ENCODE data around the gene CAMLG. TPM values are rescaled to one million over a fixed set of nuclear protein-coding genes. Genes with fewer than 3 reads are reported as not detected.

CAMLG gene
- total and polyA plus RNA-seq, 2 of the 8 experiments (the other 6 are each of a cell fraction or from before 2014, with no cell fraction given) = 12.3 to 42.8 TPM

GRCh38 chr5:134794819-134795218 lies 56.5 kb downstream of the CAMLG start:
- Histone ChIP-seq H3K56ac (replicated peaks; ENCODE audit: insufficient read length, low read depth, low read length) (no peak overlapping the region), H3K18ac (ENCODE audit: extremely low read depth, low read length) (no peak overlapping the region), H3K9ac (replicated peaks in 1 of 4; ENCODE audit: extremely low read depth in 1 of 4, low read depth in 3 of 4, low read length in 3 of 4) (no peak overlapping the region), H2AK5ac (ENCODE audit: low read depth, low read length) (no peak overlapping the region), H2AFZ (ENCODE audit: low read length) (no peak overlapping the region), H2BK20ac (ENCODE audit: low read length) (no peak overlapping the region), H3K79me2 (ENCODE audit: control insufficient read depth in 1 of 2, insufficient read depth in 2 of 2, low read length in 2 of 2) (no peaks in the 10 kb centered on the region; a peak in 1 of 4 replicates), H3K23ac (ENCODE audit: insufficient read length) (no peak overlapping the region), H3K27me3 (replicated peaks in 1 of 4; ENCODE audit: control insufficient read depth in 3 of 4, extremely low read depth in 1 of 4, insufficient read depth in 3 of 4, low read length in 3 of 4) (no peaks in the 10 kb centered on the region), H2BK120ac (replicated peaks; ENCODE audit: low read depth, low read length) (no peak overlapping the region), H3K79me1 (ENCODE audit: low read depth, low read length) (no peaks in the 10 kb centered on the region; the same call in 1 of the 2 replicates), H3K4me2 (ENCODE audit: insufficient read depth in 1 of 2, low read depth in 2 of 2, low read length in 2 of 2) (no peak overlapping the region), H4K8ac (ENCODE audit: extremely low read depth, insufficient read depth, low read length) (no peak overlapping the region), H3K36me3 (ENCODE audit: control insufficient read depth in 2 of 4, insufficient read depth in 4 of 4, low read length in 3 of 4) (peaks cover 20 to 83% (median 72%) of the 10 kb centered on the region in 4 experiments), H2BK5ac (ENCODE audit: low read depth, low read length) (no peak overlapping the region), H3K9me3 (ENCODE audit: insufficient read depth in 2 of 2, low read depth in 1 of 2, low read length in 1 of 2) (no peaks in the 10 kb centered on the region), H2BK15ac (ENCODE audit: low read length) (no peak overlapping the region), H3K14ac (ENCODE audit: insufficient read length) (no peak overlapping the region), H2BK12ac (ENCODE audit: low read depth, low read length) (no peak overlapping the region), H3K27ac (ENCODE audit: low read depth, low read length) (no peak overlapping the region), H4K91ac (replicated peaks; ENCODE audit: insufficient read length, low read length) (no peak overlapping the region), H3K23me2 (ENCODE audit: low read depth, low read length) (no peaks in the 10 kb centered on the region), H4K5ac (ENCODE audit: insufficient read length, low read depth, low read length) (no peak overlapping the region), H4K20me1 (replicated peaks in 1 of 2; ENCODE audit: control insufficient read depth in 1 of 2, insufficient read depth in 2 of 2, low read length in 2 of 2) (peaks cover 0 to 7% of the 10 kb centered on the region in 2 experiments), H3K4me1 (replicated peaks in 1 of 4; ENCODE audit: control insufficient read depth in 3 of 4, insufficient read depth in 4 of 4, low read length in 3 of 4) (no peaks in the 10 kb centered on the region), H3K4ac (replicated peaks; ENCODE audit: insufficient read length, low read depth, low read length) (no peak overlapping the region), H3K4me3 (ENCODE audit: extremely low read depth in 1 of 4, insufficient read depth in 2 of 4, low read depth in 3 of 4, low read length in 4 of 4) (no peak overlapping the region)
- FAIRE-seq (no peak), DNase-seq (ENCODE audit: low read depth in 1 of 2, low spot score in 2 of 2) (no peak)
- ChIA-PET CTCF (ENCODE audit: partially characterized antibody) (no interaction called here), POLR2A (ENCODE audit: partially characterized antibody) (no interaction called here)
- 92% methylated on average over 8 of the region's 8 CpGs; no CpG with 5 or more reads in 1 of the 2 experiments for WGBS, 2 experiments (ENCODE audit: extremely low coverage in 1 of 2, insufficient coverage in 1 of 2, insufficient read length in 1 of 2, insufficient replicate concordance in 2 of 2, low coverage in 1 of 2, low lambda C conversion rate in 2 of 2, missing lambda C conversion rate in 1 of 2)
- TF ChIP-seq SAP30 (IDR thresholded peaks at IDR 0.05; ENCODE audit: insufficient read depth, insufficient replicate concordance, low read length) = no peak
- no peak for TF ChIP-seq CHD1 (IDR thresholded peaks at IDR 0.05; ENCODE audit: low read depth, low read length)
- no peak for TF ChIP-seq KDM4A (IDR thresholded peaks at IDR 0.05; ENCODE audit: low read depth, low read length, severe bottlenecking)
- no peak for TF ChIP-seq GABPA (IDR thresholded peaks at IDR 0.05; ENCODE audit: borderline replicate concordance, insufficient read depth, low read length)
- no peak for TF ChIP-seq RBBP5 (IDR thresholded peaks at IDR 0.05; ENCODE audit: borderline replicate concordance, low read depth, low read length)
- TF ChIP-seq TBP (IDR thresholded peaks at IDR 0.05; ENCODE audit: low read depth, low read length) = no peak
- TF ChIP-seq EGR1 (IDR thresholded peaks at IDR 0.05; ENCODE audit: borderline replicate concordance, low read depth, low read length) = no peak
- no peak for TF ChIP-seq MAFK (IDR thresholded peaks at IDR 0.05; ENCODE audit: low read depth, low read length)
- TF ChIP-seq KDM5A (IDR thresholded peaks at IDR 0.05; ENCODE audit: low read length) = no peak
- TF ChIP-seq SRF (IDR thresholded peaks at IDR 0.05; ENCODE audit: low read depth, low read length) = no peak
- no peak for TF ChIP-seq TCF12 (IDR thresholded peaks at IDR 0.05; ENCODE audit: low read depth, low read length)

Measured in H1 (cell line).